Keratinocyte (primary cell): ENCODE measurements around the gene BLNK.

Experiments used
- CTCF ChIP-seq, 3 experiments: IDR thresholded peaks in 1 of 3; conservative IDR thresholded peaks in 1 of 3; optimal IDR thresholded peaks in 1 of 3; 2 replicates in 2 of 3; 3 replicates in 1 of 3; pipeline versions ENCODE3 to v1.5.1; 2011; ENCODE audit warnings: low read length in 3 of 3, mild to moderate bottlenecking in 3 of 3, moderate library complexity in 2 of 3, control low read depth in 1 of 3, inconsistent platforms in 1 of 3; ENCODE audit not compliant: insufficient read depth in 2 of 3; ENCODE audit errors: extremely low read depth in 1 of 3
- EZH2 ChIP-seq: IDR thresholded peaks from one replicate; pipeline ENCODE4 v1.6.1; 2012; ENCODE audit warnings: inconsistent platforms, mild to moderate bottlenecking, low read length, moderate library complexity

- TF ChIP-seq CTCF (optimal IDR thresholded peaks at IDR 0.05 in 1 of 3, IDR thresholded peaks at IDR 0.05 in 1 of 3, conservative IDR thresholded peaks at IDR 0.05 in 1 of 3; ENCODE audit: extremely low read depth in 1 of 3, insufficient read depth in 2 of 3, low read length in 3 of 3) (no peak), EZH2 (no peak)
Observed at GRCh38 chr10:96283756-96284155, 12.4 kb upstream of the BLNK start.
